HG02642 (cell line): ENCODE results near the gene SYNE1.
"Not testable (repeated sequence)": the region's sequence is repeated elsewhere in the genome, so short reads cannot be mapped to it uniquely, and the experiment has no call there.

ENCODE experiments used
- ATAC-seq: cut with Tn5 transposase; IDR thresholded peaks from one replicate; pipeline ENCODE4 v1.9.1; 2021; ENCODE audit warnings: mild to moderate bottlenecking; ENCODE audit not compliant: unreplicated experiment, poor library complexity

SYNE1 gene

GRCh38 chr6:152452639-152453038, 184.5 kb downstream of the SYNE1 start:
- no peak for ATAC-seq

DNA sequence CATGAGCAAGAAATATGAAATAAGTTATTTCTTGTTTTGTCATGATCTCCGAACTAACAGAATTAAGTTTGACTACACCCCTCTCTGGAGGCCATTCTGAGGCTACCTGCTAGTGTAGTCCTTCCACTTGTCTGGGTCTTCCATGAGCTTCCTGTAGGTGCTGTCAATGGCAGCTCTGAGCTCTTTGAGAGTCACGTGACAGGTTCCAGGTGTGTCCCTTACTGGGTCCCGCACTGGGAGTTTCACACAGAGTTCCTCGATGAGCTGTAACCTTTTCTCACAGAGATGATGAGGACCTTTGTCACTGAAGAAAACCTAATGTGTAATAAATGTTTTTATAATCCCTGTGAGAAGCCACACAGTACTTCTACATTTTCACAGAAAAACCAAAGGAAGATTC, 186.6 kb downstream of the SYNE1 start:
- ATAC-seq, result no peak

- ATAC-seq, result no peak
Observed at GRCh38 chr6:152441902-152442301, 195.3 kb downstream of the SYNE1 start.

GRCh38 chr6:152435816-152436215, 201.3 kb downstream of the SYNE1 start:
- ATAC-seq, result no peak

DNA sequence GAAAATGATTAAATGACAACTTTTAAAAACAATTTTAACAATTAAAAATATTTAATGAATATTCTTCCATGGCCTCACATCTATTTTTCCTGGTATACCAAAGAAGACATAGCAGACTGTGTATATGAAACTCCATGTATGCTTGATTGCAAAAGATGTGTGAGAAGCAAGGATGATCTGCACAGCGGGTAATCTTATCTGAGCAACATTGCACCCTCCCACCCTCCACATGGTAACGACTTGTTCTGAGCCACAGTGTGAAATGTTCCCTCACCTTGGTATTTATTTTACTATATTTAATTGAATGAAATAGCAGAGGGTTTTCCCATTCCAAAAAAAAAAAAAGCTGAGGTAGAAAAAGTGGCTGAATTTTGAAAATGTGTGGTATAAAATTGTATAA, 204.4 kb downstream of the SYNE1 start:
- ATAC-seq, result no peak

- ATAC-seq, result no peak
Observed at GRCh38 chr6:152428126-152428525, 209.0 kb downstream of the SYNE1 start.

GRCh38 chr6:152426276-152426675, 210.9 kb downstream of the SYNE1 start:
- ATAC-seq, result no peak

DNA sequence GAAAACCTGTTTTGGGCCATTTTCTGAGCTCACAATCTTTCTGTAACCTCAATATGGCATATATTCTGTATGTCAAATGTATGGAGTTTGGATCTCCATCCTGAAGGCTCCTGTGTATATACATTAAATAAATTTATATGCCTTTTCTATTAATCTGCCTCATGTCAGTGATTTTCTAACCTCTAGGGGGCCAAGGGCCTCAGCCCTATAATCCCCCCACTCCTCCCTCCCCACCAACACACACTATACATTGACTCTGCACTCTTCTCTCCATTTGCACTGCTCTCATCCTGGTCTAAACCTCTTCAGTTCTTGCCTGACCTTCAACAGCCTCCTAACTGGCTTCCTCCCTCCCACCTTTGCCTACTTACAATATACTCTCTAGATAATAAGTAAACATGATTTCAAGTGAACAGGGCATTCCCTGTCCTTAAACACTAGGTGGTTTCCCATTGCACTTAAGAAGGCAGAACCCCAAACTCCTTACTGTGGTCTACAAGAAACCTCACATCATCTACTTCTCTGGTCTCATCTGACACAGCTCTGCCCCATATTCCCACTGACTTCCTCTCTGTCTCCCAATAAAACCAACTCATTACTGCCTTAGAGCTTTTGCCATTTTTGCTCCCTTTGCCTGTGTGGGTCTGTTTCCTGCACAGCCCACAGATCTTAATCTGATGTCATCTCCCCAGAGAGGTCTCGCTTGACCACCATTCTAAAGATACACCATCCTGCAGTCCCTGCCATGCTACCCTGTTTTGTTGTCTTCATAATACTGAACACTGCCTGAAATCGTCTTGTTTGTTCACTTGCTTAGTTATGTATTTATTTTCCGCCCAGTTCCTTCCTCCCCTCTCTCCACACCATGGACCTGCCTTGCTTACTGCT, 213.7 kb downstream of the SYNE1 start:
- peak; percentile 79 for ATAC-seq

- not testable (repeated sequence) for ATAC-seq
Observed at GRCh38 chr6:152421496-152421895, 215.7 kb downstream of the SYNE1 start.

DNA sequence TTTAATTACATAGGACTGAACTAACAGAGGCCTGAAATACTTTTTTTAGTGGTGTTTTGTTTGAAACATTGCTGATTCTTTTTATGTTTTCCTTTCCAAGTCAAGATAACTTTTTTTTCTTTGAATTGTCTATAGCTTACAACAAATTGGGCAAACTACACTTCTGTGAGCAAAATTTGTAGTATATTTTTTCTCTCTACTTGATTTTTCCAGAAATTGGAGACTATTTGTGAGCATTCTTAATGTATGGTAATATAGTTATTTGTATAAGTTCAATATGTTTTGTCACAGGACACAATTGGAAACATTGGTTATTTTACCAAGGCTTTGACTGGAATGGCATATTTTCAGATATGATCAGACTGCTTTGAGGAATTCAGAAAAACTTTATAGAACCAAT, 216.5 kb downstream of the SYNE1 start:
- ATAC-seq, result no peak

- ATAC-seq, result no peak
Observed at GRCh38 chr6:152418551-152418950, 218.6 kb downstream of the SYNE1 start.

DNA sequence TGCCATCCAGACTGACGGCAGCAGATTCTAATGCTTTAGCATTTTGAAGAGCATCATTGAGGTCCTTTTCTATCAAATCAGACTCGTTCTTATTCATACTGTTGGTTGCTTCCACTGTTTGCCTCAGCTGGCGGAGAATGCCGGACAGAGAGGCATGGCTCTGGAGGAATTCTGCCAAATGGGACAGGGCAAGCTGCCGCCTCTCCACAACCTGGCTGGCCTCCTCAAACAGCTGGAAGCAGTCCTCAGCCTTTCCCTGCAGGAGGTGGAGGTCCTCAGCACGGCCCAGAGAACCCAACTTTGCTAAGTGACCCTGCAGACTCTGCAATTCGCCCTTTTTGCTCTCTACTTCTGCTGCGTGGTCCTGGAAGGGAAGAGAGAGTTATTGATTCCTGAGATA, 220.5 kb downstream of the SYNE1 start:
- no peak for ATAC-seq

GRCh38 chr6:152404936-152405595, 232.1 kb downstream of the SYNE1 start:
- ATAC-seq, result no peak

DNA sequence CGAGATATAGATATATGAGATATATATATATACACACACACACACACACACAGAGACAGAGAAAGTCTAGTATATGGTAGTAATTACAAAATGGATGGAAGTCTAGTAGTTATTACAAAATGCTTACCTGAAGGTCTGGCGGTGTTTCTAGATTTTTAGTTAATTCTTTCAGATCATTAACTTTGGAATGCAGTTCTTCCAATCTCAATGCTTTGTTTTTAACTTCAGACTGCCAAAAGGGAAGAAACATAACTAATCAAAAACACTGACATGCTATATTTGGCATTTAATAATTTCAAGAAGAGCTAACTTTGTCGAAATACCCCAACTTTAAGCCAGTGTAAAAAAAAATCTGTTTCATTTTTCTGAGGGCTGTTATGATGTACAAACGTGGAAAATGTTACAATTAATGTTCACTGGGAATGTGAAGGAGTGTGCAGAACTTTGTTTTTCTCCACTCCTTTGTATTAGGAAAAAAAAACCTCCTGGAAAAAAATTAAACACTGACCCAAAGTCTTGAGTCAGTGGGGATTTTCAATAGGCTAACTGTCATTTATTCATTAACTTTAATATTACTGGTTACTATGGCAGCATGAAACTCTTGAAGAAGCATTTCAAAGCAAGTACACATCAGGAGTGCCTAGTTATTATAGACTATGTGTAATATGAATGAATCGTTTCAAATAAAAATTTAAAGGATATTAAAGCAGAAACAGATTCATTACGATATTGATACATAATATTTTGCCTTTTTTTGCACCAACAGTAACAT, 232.9 kb downstream of the SYNE1 start:
- no peak for ATAC-seq

GRCh38 chr6:152402791-152403190, 234.4 kb downstream of the SYNE1 start:
- ATAC-seq, result no peak

GRCh38 chr6:152401978-152402377, 235.2 kb downstream of the SYNE1 start:
- ATAC-seq, result no peak

GRCh38 chr6:152399399-152399798, 237.8 kb downstream of the SYNE1 start:
- no peak for ATAC-seq

GRCh38 chr6:152398993-152399392, 238.2 kb downstream of the SYNE1 start:
- ATAC-seq, result no peak

GRCh38 chr6:152398316-152398715, 238.8 kb downstream of the SYNE1 start:
- no peak for ATAC-seq

GRCh38 chr6:152394303-152394702, 242.9 kb downstream of the SYNE1 start:
- no peak for ATAC-seq
